Endodermal cell (in vitro differentiated cells): ENCODE results near the gene HSF2BP. TPM values are rescaled to one million over a fixed set of nuclear protein-coding genes. Genes with fewer than 3 reads are reported as not detected.

Source experiments
- DNase-seq: peaks from one replicate; pipeline ENCODE4 v3.0.0-alpha.2; 2017
- H3K27ac ChIP-seq: 2 replicates; pipeline ENCODE4 v1.5.1; 2013; ENCODE audit warnings: mild to moderate bottlenecking, low read depth, low read length, moderate library complexity
- H3K27me3 ChIP-seq: 2 replicates; pipeline ENCODE4 v1.6.1; 2013; ENCODE audit warnings: mild to moderate bottlenecking, low read length, moderate library complexity; ENCODE audit not compliant: insufficient read depth, control insufficient read depth, poor library complexity, severe bottlenecking
- H3K36me3 ChIP-seq: 2 replicates; pipeline ENCODE4 v1.7.0; 2013; ENCODE audit warnings: mild to moderate bottlenecking, low read length, moderate library complexity; ENCODE audit not compliant: control insufficient read depth, insufficient read depth
- H3K4me1 ChIP-seq: one replicate; pipeline ENCODE4 v1.7.0; 2013; ENCODE audit warnings: low read length; ENCODE audit not compliant: control insufficient read depth, insufficient read depth
- H3K4me3 ChIP-seq: 2 replicates; pipeline ENCODE4 v1.5.1; 2013; ENCODE audit warnings: mild to moderate bottlenecking, low read length, moderate library complexity
- H3K9ac ChIP-seq: 2 replicates; pipeline ENCODE4 v1.6.1; 2013; ENCODE audit warnings: mild to moderate bottlenecking, low read length, moderate library complexity; ENCODE audit not compliant: poor library complexity, severe bottlenecking; ENCODE audit errors: extremely low read depth
- H3K9me3 ChIP-seq: 2 replicates; pipeline ENCODE4 v1.6.1; 2013; ENCODE audit warnings: mild to moderate bottlenecking, low read length, moderate library complexity; ENCODE audit not compliant: control insufficient read depth
- H3K27ac Mint-ChIP-seq: 2 replicates; pipeline ENCODE4 v1.8.0; 2020; ENCODE audit warnings: mixed read lengths
- H3K27me3 Mint-ChIP-seq: 2 replicates; pipeline ENCODE4 v1.8.0; 2021; ENCODE audit warnings: mild to moderate bottlenecking, mixed read lengths; ENCODE audit not compliant: insufficient read depth
- H3K36me3 Mint-ChIP-seq: 2 replicates; pipeline ENCODE4 v1.8.0; 2020; ENCODE audit warnings: low read depth, mixed read lengths
- H3K4me1 Mint-ChIP-seq: 2 replicates; pipeline ENCODE4 v1.8.0; 2020; ENCODE audit warnings: mixed read lengths
- H3K4me3 Mint-ChIP-seq: 2 replicates; pipeline ENCODE4 v1.8.0; 2020; ENCODE audit warnings: mild to moderate bottlenecking, moderate library complexity, mixed read lengths
- H3K9me3 Mint-ChIP-seq: 2 replicates; pipeline ENCODE4 v1.8.0; 2020; ENCODE audit warnings: mild to moderate bottlenecking, mixed read lengths
- WGBS, 2 experiments: methylation state at CpG; one replicate each; pipeline versions ENCODE4 v1.1.5 to v1.1.7; 2013; ENCODE audit warnings: missing lambda C conversion rate in 2 of 2, mixed read lengths in 1 of 2; ENCODE audit not compliant: insufficient coverage in 1 of 2, insufficient read length in 1 of 2; 5-methylcytosine and 5-hydroxymethylcytosine counted together
- total RNA-seq, 2 donors: library from RNA; stranded (reverse); fragmentation: NEBNext Ultra II Directional in 1 of 2; extraction: Animal tissue kit (Norgen Biotek cat#: 25700) in 1 of 2; gene quantifications; 2 replicates in 1 of 2; 3 replicates in 1 of 2; pipeline ENCODE4 v1.2.1, GENCODE V29; 2021
- TF ChIP-seq, protein P1 (sequence below): fragments of 200-600 bp; sonication (generic); conservative IDR thresholded peaks from 2 replicates; pipeline ENCODE4 v1.5.0; 2021; ENCODE audit warnings: antibody characterized with exemption, mild to moderate bottlenecking

Gene HSF2BP
- total RNA-seq, 2 donors from 2014 or later, result 1.7 to 1.9 TPM

DNA sequence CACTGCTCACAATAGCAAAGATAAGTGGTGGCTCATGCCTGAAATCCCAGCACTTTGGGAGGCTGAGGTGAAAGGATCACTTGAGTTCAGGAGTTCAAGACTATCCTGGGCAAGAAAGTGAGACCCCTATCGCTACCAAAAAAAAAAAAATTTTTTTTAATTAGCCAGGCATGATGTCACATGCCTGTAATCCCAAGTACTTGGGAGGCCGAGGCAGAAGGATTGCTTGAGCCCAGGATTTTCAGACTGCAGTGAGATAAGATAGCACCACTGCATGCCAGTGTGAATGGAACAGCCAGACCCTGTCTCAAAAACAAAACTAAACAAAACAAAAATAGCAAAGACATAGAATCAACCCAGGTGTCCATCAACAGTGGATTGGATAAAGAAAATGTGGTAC is 50.6 kb downstream of the HSF2BP start:
- Mint-ChIP-seq H3K4me3 (no peak overlapping the region), H3K36me3 (no peaks in the 10 kb centered on the region), H3K27me3 (no peaks in the 10 kb centered on the region)

DNA sequence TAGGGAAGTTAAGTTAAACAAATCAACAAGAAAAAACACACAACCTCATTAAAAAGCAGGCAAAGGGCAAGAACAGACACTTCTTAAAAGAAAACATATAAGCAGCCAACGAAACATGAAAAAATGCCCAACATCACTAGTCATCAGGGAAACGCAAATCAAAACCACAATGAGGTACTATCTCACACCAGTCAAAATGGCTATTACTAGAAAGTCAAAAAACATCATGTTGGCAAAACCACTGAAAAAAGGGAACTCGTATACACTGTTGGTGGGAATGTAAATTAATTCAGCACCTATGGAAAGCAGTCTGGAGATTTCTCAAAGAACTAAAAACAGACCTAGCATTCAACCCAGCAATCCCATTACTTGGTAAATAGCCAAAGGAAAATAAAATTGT is 51.1 kb downstream of the HSF2BP start:
- Mint-ChIP-seq H3K4me1 (no peaks in the 10 kb centered on the region), H3K9me3 (no peaks in the 10 kb centered on the region), H3K27me3 (no peaks in the 10 kb centered on the region), H3K4me3 (no peak overlapping the region), H3K27ac (no peak overlapping the region), H3K36me3 (no peaks in the 10 kb centered on the region)
- WGBS, 2 experiments, result 93 to 100% methylated on average over 1 to 3 of the region's 3 CpGs
- H3K9me3 ChIP-seq, result no peaks in the 10 kb centered on the region
- H3K4me3 ChIP-seq, result no peak overlapping the region
- H3K27me3 ChIP-seq, result no peaks in the 10 kb centered on the region
- no peak overlapping the region for H3K27ac ChIP-seq
- H3K36me3 ChIP-seq, result no peaks in the 10 kb centered on the region
- H3K9ac ChIP-seq, result no peak overlapping the region
- no peaks in the 10 kb centered on the region for H3K4me1 ChIP-seq
- TF ChIP-seq, protein P1, sequence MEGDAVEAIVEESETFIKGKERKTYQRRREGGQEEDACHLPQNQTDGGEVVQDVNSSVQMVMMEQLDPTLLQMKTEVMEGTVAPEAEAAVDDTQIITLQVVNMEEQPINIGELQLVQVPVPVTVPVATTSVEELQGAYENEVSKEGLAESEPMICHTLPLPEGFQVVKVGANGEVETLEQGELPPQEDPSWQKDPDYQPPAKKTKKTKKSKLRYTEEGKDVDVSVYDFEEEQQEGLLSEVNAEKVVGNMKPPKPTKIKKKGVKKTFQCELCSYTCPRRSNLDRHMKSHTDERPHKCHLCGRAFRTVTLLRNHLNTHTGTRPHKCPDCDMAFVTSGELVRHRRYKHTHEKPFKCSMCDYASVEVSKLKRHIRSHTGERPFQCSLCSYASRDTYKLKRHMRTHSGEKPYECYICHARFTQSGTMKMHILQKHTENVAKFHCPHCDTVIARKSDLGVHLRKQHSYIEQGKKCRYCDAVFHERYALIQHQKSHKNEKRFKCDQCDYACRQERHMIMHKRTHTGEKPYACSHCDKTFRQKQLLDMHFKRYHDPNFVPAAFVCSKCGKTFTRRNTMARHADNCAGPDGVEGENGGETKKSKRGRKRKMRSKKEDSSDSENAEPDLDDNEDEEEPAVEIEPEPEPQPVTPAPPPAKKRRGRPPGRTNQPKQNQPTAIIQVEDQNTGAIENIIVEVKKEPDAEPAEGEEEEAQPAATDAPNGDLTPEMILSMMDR, result no peak
- DNase-seq, result no peak

More for the DNA sequence above, 50.6 kb downstream of the HSF2BP start:
- Histone ChIP-seq H3K9me3 (no peaks in the 10 kb centered on the region), H3K36me3 (no peaks in the 10 kb centered on the region), H3K4me1 (no peaks in the 10 kb centered on the region), H3K9ac (no peak overlapping the region), H3K27ac (no peak overlapping the region), H3K27me3 (no peaks in the 10 kb centered on the region), H3K4me3 (no peak overlapping the region)
- Mint-ChIP-seq H3K27ac (no peak overlapping the region), H3K9me3 (no peaks in the 10 kb centered on the region), H3K4me1 (no peaks in the 10 kb centered on the region)
- TF ChIP-seq, protein P1, result no peak
- no peak for DNase-seq
- WGBS, 2 experiments, result 95 to 100% methylated on average over 2 of the region's 2 CpGs

DNA sequence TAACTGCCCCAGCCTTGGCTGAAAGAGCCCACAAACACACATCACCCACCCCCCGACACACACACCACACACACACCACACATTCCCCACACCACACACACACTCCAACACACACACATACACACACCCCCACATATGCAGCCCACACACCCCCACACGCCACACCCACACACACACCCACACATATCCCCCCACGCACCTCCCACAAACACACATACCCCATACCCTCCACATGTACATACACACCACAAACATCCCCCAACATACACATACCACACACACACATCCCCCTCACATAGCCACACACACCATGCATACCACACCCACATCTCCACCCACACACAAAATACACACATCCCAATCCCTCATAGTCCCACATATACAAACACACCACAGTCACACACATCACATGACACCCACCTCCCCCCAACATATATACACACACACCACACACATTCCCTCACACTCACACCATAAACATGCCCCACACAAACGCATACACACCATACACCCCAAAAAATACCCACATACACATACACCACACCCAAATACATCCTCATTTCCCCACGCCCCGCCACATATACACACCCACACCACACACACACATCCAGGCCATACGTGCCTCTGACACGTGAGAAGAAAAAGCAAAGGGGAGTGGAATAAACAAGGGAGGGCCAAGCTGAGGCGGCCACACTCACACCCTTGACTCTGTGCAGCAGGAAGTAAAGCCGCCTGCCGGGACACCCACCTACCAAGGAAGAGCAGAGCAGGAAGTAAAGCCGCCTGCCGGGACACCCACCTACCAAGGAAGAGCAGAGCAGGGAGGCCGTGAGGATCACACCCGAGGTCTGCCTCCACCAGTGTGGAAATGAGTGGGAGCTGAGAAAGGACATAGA is 53.7 kb downstream of the HSF2BP start:
- H3K4me3 Mint-ChIP-seq, result no peak overlapping the region
- no peaks in the 10 kb centered on the region for H3K27me3 ChIP-seq
- DNase-seq, result no peak

More for the DNA sequence above, 53.7 kb downstream of the HSF2BP start:
- H3K27me3 Mint-ChIP-seq, result no peaks in the 10 kb centered on the region
- H3K36me3 Mint-ChIP-seq, result no peaks in the 10 kb centered on the region
- H3K4me1 ChIP-seq, result no peaks in the 10 kb centered on the region
- TF ChIP-seq, protein P1, result no peak
- no peaks in the 10 kb centered on the region for H3K9me3 ChIP-seq
- H3K4me3 ChIP-seq, result no peak overlapping the region
- WGBS, 2 experiments, result 90 to 91% methylated on average over 3 to 15 of the region's 15 CpGs
- no peaks in the 10 kb centered on the region for H3K36me3 ChIP-seq
- H3K9me3 Mint-ChIP-seq, result no peaks in the 10 kb centered on the region
- no peak overlapping the region for H3K27ac ChIP-seq
- H3K27ac Mint-ChIP-seq, result no peak overlapping the region
- no peaks in the 10 kb centered on the region for H3K4me1 Mint-ChIP-seq
- no peak overlapping the region for H3K9ac ChIP-seq
